GM12865 (cell line): ENCODE measurements around the gene COX19.

Source experiments
- DNase-seq: peaks from one replicate; pipeline ENCODE4 v3.0.0; 2010; ENCODE audit warnings: low read depth
- H3K4me3 ChIP-seq: 2 replicates; pipeline ENCODE4 v1.5.1; 2011; ENCODE audit warnings: mild to moderate bottlenecking, low read depth, low read length, control low read depth
- TF ChIP-seq, protein P1 (sequence below): IDR thresholded peaks from 2 replicates; pipeline ENCODE4 v1.5.1; 2011; ENCODE audit warnings: low read length, control low read depth, low read depth, inconsistent platforms; ENCODE audit not compliant: insufficient read depth; ENCODE audit errors: missing control alignments

COX19 gene

DNA sequence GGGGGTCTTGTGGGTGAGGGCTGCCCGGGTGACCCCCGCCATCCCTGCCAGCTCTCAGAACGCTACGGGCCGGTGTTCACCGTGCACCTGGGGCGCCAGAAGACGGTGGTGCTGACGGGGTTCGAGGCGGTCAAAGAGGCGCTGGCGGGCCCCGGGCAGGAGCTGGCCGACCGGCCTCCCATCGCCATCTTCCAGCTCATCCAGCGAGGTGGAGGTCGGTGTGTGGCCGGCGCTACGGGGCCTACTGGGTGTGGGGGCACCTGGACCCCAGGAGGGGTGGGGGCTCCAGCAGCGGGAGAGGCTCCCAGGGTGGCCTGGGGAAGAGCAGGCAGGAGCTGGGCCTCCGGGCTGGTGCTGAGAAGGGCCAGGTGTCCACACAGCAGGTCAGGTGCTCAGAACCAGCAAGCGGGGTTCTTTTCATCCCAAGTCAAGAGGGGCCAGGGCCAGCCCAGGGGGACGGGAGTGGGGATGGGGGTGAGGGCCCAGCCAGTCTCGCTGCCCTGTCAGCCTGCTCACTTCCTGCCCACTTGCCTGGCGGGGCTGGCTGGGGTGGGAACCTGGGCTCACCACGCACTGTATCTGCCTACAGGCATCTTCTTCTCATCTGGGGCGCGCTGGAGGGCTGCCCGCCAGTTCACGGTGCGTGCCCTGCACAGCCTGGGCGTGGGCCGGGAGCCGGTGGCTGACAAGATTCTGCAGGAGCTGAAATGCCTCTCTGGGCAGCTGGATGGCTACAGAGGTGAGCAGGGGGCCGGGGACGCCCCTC lies 9.2 kb upstream of the COX19 start:
- TF ChIP-seq, protein P1, sequence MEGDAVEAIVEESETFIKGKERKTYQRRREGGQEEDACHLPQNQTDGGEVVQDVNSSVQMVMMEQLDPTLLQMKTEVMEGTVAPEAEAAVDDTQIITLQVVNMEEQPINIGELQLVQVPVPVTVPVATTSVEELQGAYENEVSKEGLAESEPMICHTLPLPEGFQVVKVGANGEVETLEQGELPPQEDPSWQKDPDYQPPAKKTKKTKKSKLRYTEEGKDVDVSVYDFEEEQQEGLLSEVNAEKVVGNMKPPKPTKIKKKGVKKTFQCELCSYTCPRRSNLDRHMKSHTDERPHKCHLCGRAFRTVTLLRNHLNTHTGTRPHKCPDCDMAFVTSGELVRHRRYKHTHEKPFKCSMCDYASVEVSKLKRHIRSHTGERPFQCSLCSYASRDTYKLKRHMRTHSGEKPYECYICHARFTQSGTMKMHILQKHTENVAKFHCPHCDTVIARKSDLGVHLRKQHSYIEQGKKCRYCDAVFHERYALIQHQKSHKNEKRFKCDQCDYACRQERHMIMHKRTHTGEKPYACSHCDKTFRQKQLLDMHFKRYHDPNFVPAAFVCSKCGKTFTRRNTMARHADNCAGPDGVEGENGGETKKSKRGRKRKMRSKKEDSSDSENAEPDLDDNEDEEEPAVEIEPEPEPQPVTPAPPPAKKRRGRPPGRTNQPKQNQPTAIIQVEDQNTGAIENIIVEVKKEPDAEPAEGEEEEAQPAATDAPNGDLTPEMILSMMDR, result no peak
- H3K4me3 ChIP-seq, result no peak overlapping the region
- DNase-seq, result no peak

- no peak overlapping the region for H3K4me3 ChIP-seq
- no peak for DNase-seq
- TF ChIP-seq, protein P1, result no peak
These were observed 8.3 kb upstream of the COX19 start for GRCh38 chr7:983616-984071.

GRCh38 chr7:983004-983615 lies 7.8 kb upstream of the COX19 start, which contains the start of gene CYP2W1:
Gene CYP2W1, plus strand, starts transcription at chr7:983181. Its CDS starts 31 bp downstream, at chr7:983212.
- TF ChIP-seq, protein P1, result no peak
- DNase-seq, result no peak
- no peak within 1 kb of the TSS for H3K4me3 ChIP-seq

- DNase-seq, result no peak
- no peak overlapping the region for H3K4me3 ChIP-seq
- TF ChIP-seq, protein P1, result no peak
These were observed 7.2 kb upstream of the COX19 start for GRCh38 chr7:982511-983003.

DNA sequence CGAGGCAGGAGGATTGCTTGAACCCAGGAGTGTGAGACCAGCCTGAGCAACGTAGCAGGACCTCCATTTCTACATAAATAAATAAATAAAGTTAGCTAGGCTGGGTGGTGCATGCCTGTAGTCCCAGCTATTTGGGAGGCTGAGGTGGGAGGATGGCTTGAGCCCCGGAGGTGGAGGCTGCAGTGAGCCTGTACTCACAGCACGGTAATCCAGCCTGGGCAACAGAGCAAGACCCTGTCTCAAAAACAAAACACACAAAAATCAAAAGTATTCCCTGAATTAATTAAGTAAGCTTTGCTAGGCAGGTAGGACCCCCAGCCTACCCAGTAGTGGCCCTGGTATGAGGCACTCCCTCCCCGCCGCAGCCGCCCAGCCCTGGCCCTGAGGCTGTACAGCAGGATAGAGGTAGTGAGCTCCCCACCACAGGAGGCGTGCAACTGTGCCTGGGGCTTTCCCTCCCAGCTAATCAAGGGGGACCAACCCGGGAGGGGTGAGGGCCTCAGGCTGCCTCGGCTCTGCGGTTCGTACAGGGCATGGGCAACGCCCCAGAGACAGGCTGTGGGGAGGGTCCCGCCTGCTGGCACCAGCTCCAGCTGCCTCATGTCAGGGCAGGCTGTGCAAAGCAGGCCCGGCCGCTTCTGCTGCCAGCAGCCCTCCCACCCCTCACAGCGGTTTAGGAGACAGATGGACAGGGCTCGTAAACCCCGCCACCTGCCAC lies 6.6 kb upstream of the COX19 start:
- DNase-seq, result no peak
- TF ChIP-seq, protein P1, result no peak
- H3K4me3 ChIP-seq, result no peak overlapping the region

DNA sequence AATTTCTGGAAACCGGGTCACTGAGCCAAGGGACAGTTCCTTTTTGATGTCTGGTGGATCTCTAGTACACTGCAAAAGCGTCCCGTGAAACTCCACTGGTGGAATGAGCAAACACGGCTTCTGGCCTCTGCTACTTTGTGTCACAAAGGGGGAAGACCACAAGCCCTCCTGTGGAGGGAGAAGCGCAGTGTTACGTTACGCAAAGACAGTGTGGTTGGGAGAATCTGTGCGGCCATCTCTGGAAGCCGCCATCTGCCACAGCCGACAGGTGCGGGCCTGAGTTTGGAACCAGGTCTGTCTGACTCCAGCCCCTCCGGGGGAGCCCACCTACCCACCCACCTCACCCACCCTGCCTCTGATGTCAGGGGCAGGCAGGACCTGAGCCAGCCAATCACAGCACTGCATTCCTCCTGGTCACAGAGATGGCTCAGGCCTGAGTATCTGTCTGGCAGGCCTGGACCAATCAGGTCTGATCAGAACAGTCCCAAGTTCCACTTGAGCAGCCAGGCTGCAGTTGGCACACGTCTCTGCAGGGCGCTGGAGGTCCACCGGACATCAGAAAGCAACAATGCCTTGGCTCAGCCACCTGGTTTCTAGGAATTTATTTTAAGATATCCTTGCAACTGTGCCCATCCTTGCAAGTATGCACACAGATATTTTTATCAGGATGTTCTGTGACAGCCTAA lies 4.7 kb upstream of the COX19 start:
- no peak overlapping the region for H3K4me3 ChIP-seq
- TF ChIP-seq, protein P1, result no peak
- no peak for DNase-seq
